Osteoblast (primary cell): Measurements from ENCODE around the gene MYO5B. TPM values are rescaled to one million over a fixed set of nuclear protein-coding genes. Genes with fewer than 3 reads are reported as not detected.
"Not testable (repeated sequence)": the region's sequence is repeated elsewhere in the genome, so short reads cannot be mapped to it uniquely, and the experiment has no call there.

Experiments
- DNase-seq: peaks from one replicate; pipeline ENCODE4 v3.0.0; 2011; ENCODE audit warnings: low spot score, mixed read lengths; ENCODE audit not compliant: insufficient read length; ENCODE audit errors: missing footprints
- H2AFZ ChIP-seq: 2 replicates; pipeline ENCODE4 v1.6.0; 2011; ENCODE audit warnings: mild to moderate bottlenecking, low read length
- H3K27ac ChIP-seq: 2 replicates; pipeline ENCODE4 v1.5.1; 2011; ENCODE audit warnings: mild to moderate bottlenecking, low read depth, low read length, moderate library complexity
- H3K27me3 ChIP-seq: 2 replicates; pipeline ENCODE4 v1.6.0; 2012; ENCODE audit warnings: mild to moderate bottlenecking, control low read depth, inconsistent platforms, low read length, moderate library complexity; ENCODE audit not compliant: insufficient read depth
- H3K36me3 ChIP-seq: 2 replicates; pipeline ENCODE4 v1.5.1; 2011; ENCODE audit warnings: mild to moderate bottlenecking, low read length, control low read depth, moderate library complexity; ENCODE audit not compliant: insufficient read depth
- H3K4me1 ChIP-seq: 2 replicates; pipeline ENCODE4 v1.5.1; 2011; ENCODE audit warnings: mild to moderate bottlenecking, low read length, control low read depth, moderate library complexity; ENCODE audit not compliant: insufficient read depth
- H3K4me2 ChIP-seq: 2 replicates; pipeline ENCODE4 v1.6.0; 2011; ENCODE audit warnings: mild to moderate bottlenecking, low read length; ENCODE audit not compliant: insufficient read depth
- H3K4me3 ChIP-seq: fragments of 200-600 bp; sonication (generic); 3 replicates; pipeline ENCODE4 v1.5.1; 2012; ENCODE audit warnings: mild to moderate bottlenecking, low read length, inconsistent platforms; ENCODE audit not compliant: insufficient read depth
- H3K79me2 ChIP-seq: 2 replicates; pipeline ENCODE4 v1.6.0; 2012; ENCODE audit warnings: mild to moderate bottlenecking, low read length, control low read depth, inconsistent platforms; ENCODE audit not compliant: insufficient read depth
- H3K9me3 ChIP-seq: 2 replicates; pipeline ENCODE4 v1.5.1; 2011; ENCODE audit warnings: low read depth, low read length, control low read depth
- H4K20me1 ChIP-seq: 2 replicates; pipeline ENCODE4 v1.6.0; 2012; ENCODE audit warnings: mild to moderate bottlenecking, low read length, control low read depth; ENCODE audit not compliant: insufficient read depth
- CTCF ChIP-seq: IDR thresholded peaks from 2 replicates; pipeline ENCODE4 v1.5.1; 2011; ENCODE audit warnings: mild to moderate bottlenecking, low read depth, low read length, moderate library complexity; ENCODE audit errors: extremely low read depth
- total RNA-seq: library from RNA; depleted of rRNA; stranded (reverse); fragments of >200 nt; gene quantifications from 2 replicates; pipeline ENCODE4 v1.2.3, GENCODE V29; 2012

The MYO5B gene
- total RNA-seq, 1 donor = 0.36 TPM

- no peak for DNase-seq
- H3K4me3 ChIP-seq = no peak overlapping the region
- no peaks in the 10 kb centered on the region for H3K27me3 ChIP-seq
- no peak overlapping the region for H3K4me2 ChIP-seq
- H3K4me1 ChIP-seq = peaks cover 23% of the 10 kb centered on the region
- H4K20me1 ChIP-seq = no peaks in the 10 kb centered on the region
- no peaks in the 10 kb centered on the region for H3K36me3 ChIP-seq
- H3K79me2 ChIP-seq = no peaks in the 10 kb centered on the region
- no peak for TF ChIP-seq CTCF
- H3K9me3 ChIP-seq = no peaks in the 10 kb centered on the region
- no peak overlapping the region for H2AFZ ChIP-seq
- H3K27ac ChIP-seq = no peak overlapping the region
Measured at GRCh38 chr18:49837889-49838288, 357.1 kb downstream of the MYO5B start.

DNA sequence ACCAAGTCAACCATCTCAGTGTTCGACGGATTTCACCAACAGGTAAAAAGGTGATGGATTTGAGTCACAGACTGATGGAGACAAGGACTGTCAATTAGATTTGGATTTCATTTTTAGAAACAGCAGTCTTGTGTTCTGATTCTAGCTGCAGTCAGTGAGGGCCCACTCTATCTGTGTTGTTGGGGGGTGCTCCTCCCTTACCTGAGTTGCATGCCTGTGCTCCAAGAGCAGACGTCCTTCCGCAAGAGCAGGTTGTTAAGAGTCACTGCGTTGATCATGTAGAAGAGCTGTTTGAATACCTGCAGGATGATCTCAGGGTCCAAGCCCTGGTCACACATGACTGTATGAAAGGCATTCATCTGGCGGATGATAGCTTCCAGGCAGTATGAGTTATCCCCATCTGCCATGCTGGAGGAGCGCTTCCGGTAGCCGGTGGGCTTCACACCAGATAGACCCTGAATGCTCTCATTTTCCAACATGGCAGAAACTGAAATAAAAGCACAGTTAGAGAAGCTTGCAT, 357.6 kb downstream of the MYO5B start:
- H3K9me3 ChIP-seq, H2AFZ ChIP-seq, H3K4me3 ChIP-seq, H4K20me1 ChIP-seq, DNase-seq, H3K36me3 ChIP-seq, H3K27me3 ChIP-seq, H3K27ac ChIP-seq, H3K4me2 ChIP-seq, H3K79me2 ChIP-seq: not testable (repeated sequence)
- peaks cover 23% of the 10 kb centered on the region for H3K4me1 ChIP-seq

- no peaks in the 10 kb centered on the region for H3K9me3 ChIP-seq
- TF ChIP-seq CTCF = no peak
- no peaks in the 10 kb centered on the region for H3K79me2 ChIP-seq
- H3K4me2 ChIP-seq = peak overlapping the region; percentile 5
- H3K4me3 ChIP-seq = no peak overlapping the region
- H3K27me3 ChIP-seq = no peaks in the 10 kb centered on the region
- no peak for DNase-seq
- H3K4me1 ChIP-seq = peaks cover 23% of the 10 kb centered on the region
- no peaks in the 10 kb centered on the region for H3K36me3 ChIP-seq
- no peak overlapping the region for H3K27ac ChIP-seq
- no peak overlapping the region for H2AFZ ChIP-seq
- H4K20me1 ChIP-seq = no peaks in the 10 kb centered on the region
Measured at GRCh38 chr18:49835405-49835804, 359.5 kb downstream of the MYO5B start.

- no peaks in the 10 kb centered on the region for H3K79me2 ChIP-seq
- H3K27ac ChIP-seq = peak overlapping the region; percentile 24
- H3K4me2 ChIP-seq = no peak overlapping the region
- no peaks in the 10 kb centered on the region for H4K20me1 ChIP-seq
- no peak for TF ChIP-seq CTCF
- H3K4me1 ChIP-seq = peaks cover 23% of the 10 kb centered on the region
- no peak overlapping the region for H3K4me3 ChIP-seq
- no peaks in the 10 kb centered on the region for H3K27me3 ChIP-seq
- no peak for DNase-seq
- H3K36me3 ChIP-seq = no peaks in the 10 kb centered on the region
- H3K9me3 ChIP-seq = no peaks in the 10 kb centered on the region
- no peak overlapping the region for H2AFZ ChIP-seq
Measured at GRCh38 chr18:49834258-49834657, 360.7 kb downstream of the MYO5B start.
